Bronchial epithelial cell (primary cell): Measurements from ENCODE around the gene ADAMTSL2. TPM values are rescaled to one million over a fixed set of nuclear protein-coding genes. Genes with fewer than 3 reads are reported as not detected.

Experiments used
- DNase-seq: peaks from one replicate; pipeline ENCODE4 v3.0.0-alpha.2; 2010; ENCODE audit warnings: low read depth
- FAIRE-seq: peaks from 2 replicates; lab custom pipeline; 2011; peaks lifted over from hg19 to GRCh38; lab: Jason Lieb, UNC
- H3K27me3 ChIP-seq: 2 replicates; pipeline ENCODE4 v1.5.1; 2011; ENCODE audit warnings: low read length; ENCODE audit not compliant: control insufficient read depth, insufficient read depth
- H3K36me3 ChIP-seq: 2 replicates; pipeline ENCODE4 v1.5.1; 2011; ENCODE audit warnings: low read length; ENCODE audit not compliant: control insufficient read depth, insufficient read depth
- H3K4me3 ChIP-seq: 2 replicates; pipeline ENCODE4 v1.5.1; 2011; ENCODE audit warnings: mild to moderate bottlenecking, low read depth, low read length, control low read depth
- total RNA-seq: library from RNA; depleted of rRNA; stranded (reverse); fragments of >200 nt; gene quantifications from 2 replicates; pipeline ENCODE4 v1.2.1, GENCODE V29; 2014
- TF ChIP-seq, protein P1 (sequence below): IDR thresholded peaks from 2 replicates; pipeline ENCODE4 v1.5.1; 2011; ENCODE audit warnings: mild to moderate bottlenecking, moderate library complexity, low read length, control low read depth, inconsistent platforms; ENCODE audit not compliant: insufficient read depth, severe bottlenecking

Gene ADAMTSL2
- total RNA-seq, 1 donor from 2014 or later = not detected

DNA sequence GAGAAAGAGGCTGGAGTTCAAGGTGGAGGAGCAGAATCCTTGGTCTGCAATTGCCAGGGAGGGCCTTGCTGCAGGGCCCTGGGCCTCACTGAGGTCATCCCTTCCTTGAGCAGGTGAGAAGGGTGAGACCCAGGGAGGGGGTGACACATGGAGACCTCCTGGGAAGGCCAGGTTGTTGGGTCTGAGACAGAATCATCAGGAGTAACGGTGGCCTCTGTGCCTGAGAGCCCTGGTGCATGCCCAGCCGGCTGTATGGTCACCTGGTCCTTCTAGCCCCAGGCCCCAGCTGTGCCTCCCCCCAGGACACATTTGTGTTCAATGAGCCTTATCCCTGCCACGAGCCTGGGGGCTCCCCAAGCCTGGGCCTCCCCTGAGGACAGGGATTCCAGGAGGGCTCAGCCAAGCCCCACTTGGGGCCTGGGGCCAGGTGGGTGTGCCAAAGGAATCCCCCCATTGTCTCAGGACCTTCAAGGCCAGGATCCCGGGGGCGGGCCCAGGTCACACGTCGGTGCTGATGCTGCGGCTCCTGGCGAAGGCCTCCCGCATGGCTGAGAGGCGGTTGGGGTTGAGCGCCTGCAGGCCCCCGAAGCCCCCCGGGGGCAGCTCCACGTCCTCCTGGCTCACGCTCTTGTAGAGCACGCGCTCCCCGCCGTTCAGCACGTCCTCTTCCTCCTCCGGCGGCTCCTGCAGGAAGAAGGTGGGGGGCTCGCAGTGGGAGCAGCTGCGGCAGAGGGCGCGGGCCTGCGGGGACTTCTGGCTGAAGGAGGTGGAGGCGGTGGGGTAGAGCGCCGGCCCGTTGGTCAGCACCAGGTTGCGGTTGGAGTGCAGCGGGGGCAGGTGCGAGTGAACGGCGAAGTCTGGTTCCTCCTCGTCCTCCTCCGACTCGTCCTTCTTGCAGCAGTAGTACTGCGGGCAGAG is 44.3 kb downstream of the ADAMTSL2 start:
- TF ChIP-seq, protein P1, sequence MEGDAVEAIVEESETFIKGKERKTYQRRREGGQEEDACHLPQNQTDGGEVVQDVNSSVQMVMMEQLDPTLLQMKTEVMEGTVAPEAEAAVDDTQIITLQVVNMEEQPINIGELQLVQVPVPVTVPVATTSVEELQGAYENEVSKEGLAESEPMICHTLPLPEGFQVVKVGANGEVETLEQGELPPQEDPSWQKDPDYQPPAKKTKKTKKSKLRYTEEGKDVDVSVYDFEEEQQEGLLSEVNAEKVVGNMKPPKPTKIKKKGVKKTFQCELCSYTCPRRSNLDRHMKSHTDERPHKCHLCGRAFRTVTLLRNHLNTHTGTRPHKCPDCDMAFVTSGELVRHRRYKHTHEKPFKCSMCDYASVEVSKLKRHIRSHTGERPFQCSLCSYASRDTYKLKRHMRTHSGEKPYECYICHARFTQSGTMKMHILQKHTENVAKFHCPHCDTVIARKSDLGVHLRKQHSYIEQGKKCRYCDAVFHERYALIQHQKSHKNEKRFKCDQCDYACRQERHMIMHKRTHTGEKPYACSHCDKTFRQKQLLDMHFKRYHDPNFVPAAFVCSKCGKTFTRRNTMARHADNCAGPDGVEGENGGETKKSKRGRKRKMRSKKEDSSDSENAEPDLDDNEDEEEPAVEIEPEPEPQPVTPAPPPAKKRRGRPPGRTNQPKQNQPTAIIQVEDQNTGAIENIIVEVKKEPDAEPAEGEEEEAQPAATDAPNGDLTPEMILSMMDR = no peak
- H3K36me3 ChIP-seq = no peaks in the 10 kb centered on the region
- H3K4me3 ChIP-seq = no peak overlapping the region
- DNase-seq = no peak
- H3K27me3 ChIP-seq = peaks cover 10% of the 10 kb centered on the region
- FAIRE-seq = no peak

GRCh38 chr9:133579601-133580418 is 45.3 kb downstream of the ADAMTSL2 start:
- Histone ChIP-seq H3K36me3 (no peaks in the 10 kb centered on the region), H3K27me3 (peaks cover 11% of the 10 kb centered on the region), H3K4me3 (no peak overlapping the region)
- FAIRE-seq = no peak
- no peak for DNase-seq
- TF ChIP-seq, protein P1 = no peak

DNA sequence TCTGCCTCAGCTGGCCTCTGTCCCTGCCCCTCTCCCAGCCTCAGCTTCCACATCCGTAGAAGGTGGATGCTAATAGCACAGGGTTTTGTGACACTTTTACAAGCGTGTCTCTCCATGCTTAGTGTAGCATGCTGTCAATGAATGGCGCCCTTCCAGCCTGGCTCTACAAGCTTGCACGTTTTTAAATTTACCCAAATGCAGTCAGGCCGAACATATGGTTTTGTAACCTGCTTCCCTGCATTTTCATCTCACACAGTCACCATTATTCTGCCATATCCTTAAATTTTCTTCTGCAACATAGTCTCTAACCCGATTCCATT is 45.9 kb downstream of the ADAMTSL2 start:
- Histone ChIP-seq H3K36me3 (no peaks in the 10 kb centered on the region), H3K27me3 (peaks cover 13% of the 10 kb centered on the region), H3K4me3 (no peak overlapping the region)
- TF ChIP-seq, protein P1 = no peak
- FAIRE-seq = no peak
- no peak for DNase-seq

DNA sequence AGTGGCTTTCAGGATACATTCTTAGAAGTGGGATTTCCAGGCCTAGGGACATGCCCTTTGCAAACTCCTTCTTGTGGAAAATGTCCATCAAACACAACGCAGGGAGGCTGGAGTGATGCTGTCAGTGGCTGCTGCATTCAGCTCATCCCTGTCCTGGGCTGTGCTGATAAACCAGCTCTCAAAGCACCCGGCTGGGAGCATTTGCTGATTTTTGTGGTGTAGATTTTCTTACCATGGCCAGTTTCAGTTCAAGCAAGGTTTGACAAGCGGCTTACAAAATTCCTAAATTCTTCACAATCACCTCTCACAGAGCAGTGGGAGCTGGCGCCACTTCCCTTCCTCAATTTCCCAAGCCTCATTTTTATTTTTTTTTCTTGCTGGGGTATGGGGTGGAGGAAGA is 46.5 kb downstream of the ADAMTSL2 start:
- H3K36me3 ChIP-seq = no peaks in the 10 kb centered on the region
- peaks cover 16% of the 10 kb centered on the region for H3K27me3 ChIP-seq
- no peak overlapping the region for H3K4me3 ChIP-seq
- no peak for FAIRE-seq
- TF ChIP-seq, protein P1 = no peak
- no peak for DNase-seq

- TF ChIP-seq, protein P1 = no peak
- H3K36me3 ChIP-seq = no peaks in the 10 kb centered on the region
- FAIRE-seq (no peak), DNase-seq (peak; percentile 13)
- no peak overlapping the region for H3K4me3 ChIP-seq
- peaks cover 16% of the 10 kb centered on the region for H3K27me3 ChIP-seq
Observed at GRCh38 chr9:133581513-133582343, 47.2 kb downstream of the ADAMTSL2 start.
